Mesendoderm (in vitro differentiated cells): ENCODE measurements around the gene SGTB.

Experiments used
- DNase-seq: peaks from one replicate; pipeline ENCODE4 v3.0.0; 2013
- H2AK5ac ChIP-seq: 2 replicates; pipeline ENCODE4 v1.6.1; 2013; ENCODE audit warnings: low read length, inconsistent platforms
- H2BK120ac ChIP-seq: 2 replicates; pipeline ENCODE4 v1.6.1; 2013; ENCODE audit warnings: low read depth, mild to moderate bottlenecking, low read length, moderate library complexity, mixed read lengths
- H2BK15ac ChIP-seq: replicated peaks from 2 replicates; pipeline ENCODE4 v1.6.1; 2013; ENCODE audit warnings: low read depth, mild to moderate bottlenecking, moderate library complexity
- H2BK5ac ChIP-seq: 2 replicates; pipeline ENCODE4 v1.6.1; 2013; ENCODE audit warnings: low read length, inconsistent platforms
- H3K18ac ChIP-seq: 2 replicates; pipeline ENCODE4 v1.6.1; 2013; ENCODE audit warnings: mild to moderate bottlenecking, low read length, mixed read lengths
- H3K23ac ChIP-seq: one replicate; pipeline ENCODE4 v1.6.1; 2013; ENCODE audit warnings: low read length
- H3K27ac ChIP-seq: 2 replicates; pipeline ENCODE4 v1.5.1; 2013; ENCODE audit warnings: low read depth, mild to moderate bottlenecking, inconsistent platforms, low read length, moderate library complexity
- H3K27me3 ChIP-seq: 2 replicates; pipeline ENCODE4 v1.6.1; 2013; ENCODE audit warnings: low read length, control low read depth, mild to moderate bottlenecking, inconsistent platforms; ENCODE audit not compliant: insufficient read depth, poor library complexity
- H3K36me3 ChIP-seq: 2 replicates; pipeline ENCODE4 v1.6.1; 2013; ENCODE audit warnings: low read length, inconsistent platforms; ENCODE audit not compliant: control insufficient read depth, insufficient read depth
- H3K4ac ChIP-seq: one replicate; pipeline ENCODE4 v1.6.1; 2013; ENCODE audit warnings: low read depth, mild to moderate bottlenecking, low read length, moderate library complexity
- H3K4me1 ChIP-seq: 2 replicates; pipeline ENCODE4 v1.6.1; 2013; ENCODE audit warnings: low read depth, low read length, inconsistent platforms; ENCODE audit not compliant: control insufficient read depth
- H3K4me2 ChIP-seq: 2 replicates; pipeline ENCODE4 v1.6.1; 2013; ENCODE audit warnings: low read length
- H3K4me3 ChIP-seq: 2 replicates; pipeline ENCODE4 v1.5.1; 2013; ENCODE audit warnings: mild to moderate bottlenecking, low read length
- H3K56ac ChIP-seq: one replicate; pipeline ENCODE4 v1.6.1; 2013; ENCODE audit warnings: low read length
- H3K79me1 ChIP-seq: 2 replicates; pipeline ENCODE4 v1.6.1; 2013; ENCODE audit warnings: low read length, inconsistent platforms
- H3K79me2 ChIP-seq: 2 replicates; pipeline ENCODE4 v1.6.1; 2013; ENCODE audit warnings: mild to moderate bottlenecking, low read length; ENCODE audit not compliant: control insufficient read depth, insufficient read depth
- H3K9ac ChIP-seq: 2 replicates; pipeline ENCODE4 v1.6.1; 2013; ENCODE audit warnings: low read length, inconsistent platforms
- H4K5ac ChIP-seq: one replicate; pipeline ENCODE4 v1.6.1; 2013; ENCODE audit warnings: low read length
- H4K8ac ChIP-seq: one replicate; pipeline ENCODE4 v1.6.1; 2013; ENCODE audit warnings: low read depth, mild to moderate bottlenecking, control low read depth, low read length, moderate library complexity
- WGBS: extraction: QIAGEN DNeasy Blood & Tissue Kit; methylation state at CpG from one replicate; pipeline ENCODE4 v1.1.7; 2013; ENCODE audit warnings: low lambda C conversion rate, missing lambda C conversion rate; ENCODE audit not compliant: insufficient coverage; ENCODE audit errors: extremely low coverage; 5-methylcytosine and 5-hydroxymethylcytosine counted together

SGTB gene

DNA sequence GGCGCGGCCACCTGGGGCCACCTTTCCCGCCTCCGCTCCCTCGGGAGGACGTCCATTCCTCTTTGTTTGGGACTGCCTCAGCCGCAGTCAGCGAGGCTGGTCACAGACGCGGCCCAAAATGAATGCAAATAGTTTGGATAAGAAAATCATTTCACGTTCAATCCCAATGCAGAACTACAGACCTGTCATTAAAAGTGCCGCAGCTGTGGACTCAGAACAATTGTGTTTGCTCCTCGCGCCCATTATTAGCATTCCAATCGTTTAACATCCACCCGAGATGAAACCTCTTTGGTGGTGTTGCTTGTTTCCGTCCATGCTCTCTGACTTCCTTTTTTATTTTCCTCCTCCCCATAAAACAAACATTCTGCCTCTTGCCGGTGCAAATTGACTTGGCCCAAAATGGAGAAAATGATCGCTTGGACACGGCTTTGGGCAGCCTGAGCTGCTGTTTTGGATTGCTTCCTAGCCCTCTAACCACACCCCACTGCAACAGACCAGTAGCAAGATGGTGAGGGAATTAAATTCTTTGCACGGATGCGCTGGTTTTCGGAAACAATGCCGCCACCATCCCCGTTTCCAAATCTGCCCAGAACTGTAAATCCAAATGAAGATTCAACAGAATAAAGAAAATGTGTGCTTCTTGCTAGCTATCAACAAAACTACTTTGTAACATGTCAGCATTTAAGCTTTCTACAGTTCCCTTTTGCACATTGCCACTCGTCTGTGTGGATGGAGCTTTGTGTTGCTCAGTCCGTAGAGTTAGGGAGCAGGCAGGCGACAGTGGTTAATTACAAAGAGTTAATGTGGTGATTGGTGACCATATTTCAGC lies 880 bp upstream of the SGTB start:
- no peak overlapping the region for H2AK5ac ChIP-seq
- H3K79me1 ChIP-seq: peaks cover 8% of the 10 kb centered on the region
- H3K79me2 ChIP-seq: peaks cover 36% of the 10 kb centered on the region
- peak overlapping the region; percentile 95 for H3K56ac ChIP-seq
- H2BK5ac ChIP-seq: peak overlapping the region; percentile 73
- H4K8ac ChIP-seq: peak overlapping the region; percentile 30
- no peaks in the 10 kb centered on the region for H3K36me3 ChIP-seq
- peak overlapping the region; percentile 91 for H3K23ac ChIP-seq
- no peak overlapping the region for H2BK120ac ChIP-seq
- DNase-seq: peak; percentile 83
- H3K9ac ChIP-seq: peak overlapping the region; percentile 82
- peak overlapping the region; percentile 79 for H3K4me2 ChIP-seq
- H2BK15ac ChIP-seq: no peak overlapping the region
- no peaks in the 10 kb centered on the region for H3K4me1 ChIP-seq
- peak overlapping the region; percentile 69 for H3K4me3 ChIP-seq
- H3K27ac ChIP-seq: peak overlapping the region; percentile 22
- H3K27me3 ChIP-seq: no peaks in the 10 kb centered on the region
- H3K18ac ChIP-seq: peak overlapping the region; percentile 82
- peak overlapping the region; percentile 90 for H3K4ac ChIP-seq
- WGBS: no CpG with 5 or more reads among the region's 28 CpGs
- no peak overlapping the region for H4K5ac ChIP-seq

DNA sequence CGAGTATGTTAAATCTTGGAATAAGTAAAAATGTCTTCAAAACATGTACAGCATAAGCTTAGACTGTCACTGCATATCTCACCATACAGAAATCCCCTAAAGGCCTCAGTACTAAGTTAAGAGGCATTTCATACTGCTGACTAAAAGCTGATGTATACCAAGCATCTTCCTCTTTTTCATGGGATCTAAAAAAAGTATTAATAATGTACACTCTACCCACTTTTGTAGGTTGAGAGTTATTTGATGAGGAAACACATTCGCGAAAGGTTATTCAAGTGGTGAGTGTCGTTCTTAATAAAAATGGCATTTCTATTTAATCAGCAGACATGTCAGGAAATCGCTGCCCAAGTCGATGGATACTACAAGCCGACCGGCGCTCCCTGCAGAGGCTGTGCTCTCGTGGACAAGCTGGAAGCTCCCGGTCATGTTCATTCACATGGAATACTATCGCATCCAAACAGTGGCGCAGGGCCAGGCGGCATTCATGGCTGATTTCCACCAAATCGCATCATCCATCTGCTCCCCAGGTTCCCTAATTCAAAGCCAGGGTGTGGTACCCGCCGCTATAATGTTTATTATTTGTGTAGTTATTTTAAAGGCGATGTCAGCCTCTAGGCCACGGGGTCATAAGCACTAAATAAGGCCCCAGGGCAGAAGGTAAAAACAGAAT lies 724 bp downstream of the SGTB start:
- DNase-seq: peak; percentile 64
- H3K56ac ChIP-seq: peak overlapping the region; percentile 94
- no peaks in the 10 kb centered on the region for H3K4me1 ChIP-seq
- no peak overlapping the region for H3K23ac ChIP-seq
- no peaks in the 10 kb centered on the region for H3K27me3 ChIP-seq
- H3K18ac ChIP-seq: no peak overlapping the region
- whole genome bisulfite sequencing: no CpG with 5 or more reads among the region's 19 CpGs
- peak overlapping the region; percentile 6 for H3K4me2 ChIP-seq
- H4K8ac ChIP-seq: no peak overlapping the region
- H2AK5ac ChIP-seq: no peak overlapping the region
- H3K4me3 ChIP-seq: peak overlapping the region; percentile 75
- no peak overlapping the region for H3K4ac ChIP-seq
- H3K9ac ChIP-seq: peak overlapping the region; percentile 92
- no peak overlapping the region for H2BK15ac ChIP-seq
- H3K79me2 ChIP-seq: peaks cover 21% of the 10 kb centered on the region
- H3K36me3 ChIP-seq: no peaks in the 10 kb centered on the region
- no peak overlapping the region for H2BK120ac ChIP-seq
- peaks cover 3% of the 10 kb centered on the region for H3K79me1 ChIP-seq
- no peak overlapping the region for H2BK5ac ChIP-seq
- no peak overlapping the region for H4K5ac ChIP-seq
- no peak overlapping the region for H3K27ac ChIP-seq

DNA sequence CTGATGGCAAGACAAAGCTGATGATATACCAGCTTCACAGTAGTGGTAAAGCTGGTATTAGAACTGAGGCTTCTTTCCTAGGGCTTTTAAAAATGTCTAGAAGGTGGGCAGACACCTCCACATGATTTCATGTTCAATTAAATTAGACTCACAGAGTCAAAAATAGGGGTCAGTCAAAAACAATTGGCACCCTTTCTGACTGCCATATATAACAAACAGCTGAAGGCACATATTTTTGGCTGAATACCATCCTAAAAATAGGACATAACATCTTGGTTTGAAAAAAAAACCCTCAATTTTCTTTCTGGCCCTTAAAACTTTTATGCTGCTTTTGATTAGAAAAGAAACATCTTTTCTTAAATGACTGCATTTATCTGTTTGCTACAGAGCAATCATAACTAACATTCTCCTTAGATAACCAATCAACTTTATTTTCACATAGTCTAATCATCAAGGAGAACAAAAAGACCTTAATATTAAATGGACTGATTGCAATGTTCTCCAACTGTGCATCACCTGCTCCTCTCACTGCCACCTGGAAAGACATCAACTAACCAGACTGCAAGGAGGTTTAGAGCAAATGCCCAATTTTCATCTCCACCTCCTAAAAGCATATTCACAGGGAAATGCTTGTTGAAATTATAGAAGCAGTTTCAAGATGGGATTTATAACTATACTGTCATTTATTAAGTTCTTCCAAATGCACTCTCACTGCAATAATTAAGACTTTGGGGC lies 3.2 kb downstream of the SGTB start:
- Histone ChIP-seq H4K5ac (no peak overlapping the region), H3K4ac (no peak overlapping the region), H3K56ac (no peak overlapping the region), H3K4me3 (no peak overlapping the region), H2BK5ac (no peak overlapping the region), H3K9ac (no peak overlapping the region), H2BK120ac (no peak overlapping the region), H4K8ac (no peak overlapping the region), H3K18ac (no peak overlapping the region), H3K4me2 (no peak overlapping the region), H2AK5ac (no peak overlapping the region), H3K27me3 (no peaks in the 10 kb centered on the region), H3K36me3 (no peaks in the 10 kb centered on the region), H3K23ac (no peak overlapping the region), H2BK15ac (no peak overlapping the region), H3K4me1 (no peaks in the 10 kb centered on the region), H3K27ac (no peak overlapping the region), H3K79me2 (peaks cover 8% of the 10 kb centered on the region), H3K79me1 (peaks cover 3% of the 10 kb centered on the region)
- no peak for DNase-seq

DNA sequence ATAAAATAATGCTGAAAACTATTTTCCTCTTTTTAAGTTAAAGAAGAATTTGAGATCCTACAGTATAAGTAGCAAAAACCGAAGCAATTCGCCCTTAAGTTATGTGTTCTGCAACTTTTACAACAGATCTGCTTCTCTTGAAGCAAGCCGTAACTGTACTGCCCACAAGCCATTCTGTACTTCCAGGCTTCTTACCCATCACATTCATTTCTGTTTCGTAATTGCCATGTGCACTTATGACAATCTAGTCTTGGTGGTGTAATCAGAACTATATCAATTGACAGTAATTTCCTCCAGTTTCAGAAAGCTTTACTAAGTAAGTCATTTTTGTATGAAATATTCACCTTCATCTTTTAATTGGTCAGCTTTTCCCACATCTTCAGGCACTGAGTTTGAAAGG lies 13.8 kb downstream of the SGTB start:
- no peak for DNase-seq
- Histone ChIP-seq H3K4me3 (no peak overlapping the region), H2BK5ac (no peak overlapping the region), H4K8ac (no peak overlapping the region), H3K23ac (no peak overlapping the region), H3K27ac (no peak overlapping the region), H3K36me3 (peaks cover 1% of the 10 kb centered on the region), H3K79me2 (no peaks in the 10 kb centered on the region), H3K4me1 (no peaks in the 10 kb centered on the region), H3K79me1 (no peaks in the 10 kb centered on the region), H3K18ac (no peak overlapping the region), H3K9ac (no peak overlapping the region), H2AK5ac (no peak overlapping the region), H3K27me3 (no peaks in the 10 kb centered on the region), H3K56ac (no peak overlapping the region), H3K4me2 (no peak overlapping the region), H3K4ac (no peak overlapping the region), H2BK120ac (no peak overlapping the region), H4K5ac (no peak overlapping the region), H2BK15ac (no peak overlapping the region)
- WGBS: no CpG with 5 or more reads among the region's 4 CpGs

DNA sequence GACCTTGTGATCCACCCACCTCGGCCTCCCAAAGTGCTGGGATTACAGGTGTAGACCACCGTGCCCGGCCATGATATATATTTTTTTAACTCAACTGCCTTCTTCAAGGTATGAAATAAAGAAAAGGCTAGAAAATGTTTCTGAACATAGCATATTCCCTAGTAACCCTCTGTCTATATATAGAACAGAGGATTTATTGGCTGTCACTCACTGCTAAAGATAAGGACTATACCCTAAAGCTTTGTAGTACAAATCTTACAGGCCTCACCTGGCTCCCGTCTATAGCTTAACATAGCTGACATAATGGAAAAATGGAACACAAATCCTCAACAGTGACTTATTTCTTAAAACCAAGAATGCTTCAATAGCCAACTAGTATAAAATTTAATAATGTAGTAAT lies 14.2 kb downstream of the SGTB start:
- no peak overlapping the region for H3K4me3 ChIP-seq
- peaks cover 1% of the 10 kb centered on the region for H3K36me3 ChIP-seq
- no peaks in the 10 kb centered on the region for H3K27me3 ChIP-seq
- no peaks in the 10 kb centered on the region for H3K79me2 ChIP-seq
- no peak overlapping the region for H3K4ac ChIP-seq
- H3K9ac ChIP-seq: no peak overlapping the region
- WGBS: no CpG with 5 or more reads among the region's 4 CpGs
- no peaks in the 10 kb centered on the region for H3K4me1 ChIP-seq
- H4K5ac ChIP-seq: no peak overlapping the region
- H3K56ac ChIP-seq: no peak overlapping the region
- H3K18ac ChIP-seq: no peak overlapping the region
- H3K23ac ChIP-seq: no peak overlapping the region
- no peak overlapping the region for H3K4me2 ChIP-seq
- no peak overlapping the region for H3K27ac ChIP-seq
- no peaks in the 10 kb centered on the region for H3K79me1 ChIP-seq
- no peak for DNase-seq
- H2BK15ac ChIP-seq: no peak overlapping the region
- H2BK5ac ChIP-seq: no peak overlapping the region
- no peak overlapping the region for H4K8ac ChIP-seq
- no peak overlapping the region for H2BK120ac ChIP-seq
- no peak overlapping the region for H2AK5ac ChIP-seq
